Neural crest cell (in vitro differentiated cells): ENCODE data around the gene PCDHB13. TPM values are rescaled to one million over a fixed set of nuclear protein-coding genes. Genes with fewer than 3 reads are reported as not detected.
"Not testable (repeated sequence)": the region's sequence is repeated elsewhere in the genome, so short reads cannot be mapped to it uniquely, and the experiment has no call there.

Source experiments
- DNase-seq: peaks from one replicate; pipeline ENCODE4 v3.0.0; 2021; ENCODE audit warnings: low read depth, mixed read lengths, low spot score
- H3K27ac Mint-ChIP-seq: one replicate; pipeline ENCODE4 v1.8.0; 2021; ENCODE audit warnings: mild to moderate bottlenecking, mixed read lengths; ENCODE audit not compliant: unreplicated experiment
- H3K27me3 Mint-ChIP-seq: 2 replicates; pipeline ENCODE4 v1.8.0; 2021; ENCODE audit warnings: low read depth, mild to moderate bottlenecking, mixed read lengths
- H3K36me3 Mint-ChIP-seq: 2 replicates; pipeline ENCODE4 v1.8.0; 2021; ENCODE audit warnings: low read depth, mild to moderate bottlenecking, mixed read lengths
- H3K4me1 Mint-ChIP-seq: 2 replicates; pipeline ENCODE4 v1.8.0; 2021; ENCODE audit warnings: mixed read lengths
- H3K4me3 Mint-ChIP-seq: one replicate; pipeline ENCODE4 v1.8.0; 2021; ENCODE audit warnings: mild to moderate bottlenecking, mixed read lengths
- H3K9me3 Mint-ChIP-seq: 2 replicates; pipeline ENCODE4 v1.8.0; 2021; ENCODE audit warnings: mixed read lengths
- CTCF ChIP-seq: fragments of 200-600 bp; sonication (generic); conservative IDR thresholded peaks from 2 replicates; pipeline ENCODE4 v1.5.0; 2021; ENCODE audit warnings: antibody characterized with exemption, mild to moderate bottlenecking
- total RNA-seq: library from RNA; stranded (reverse); gene quantifications from 2 replicates; pipeline ENCODE4 v1.2.1, GENCODE V29; 2021

The PCDHB13 gene
- total RNA-seq, 1 donor from 2014 or later, result 3.6 TPM

- peaks cover 43% of the 10 kb centered on the region for H3K36me3 Mint-ChIP-seq
- no peak within 1 kb of the TSS for H3K27ac Mint-ChIP-seq
- H3K9me3 Mint-ChIP-seq, result peaks cover 12% of the 10 kb centered on the region
- no peaks in the 10 kb centered on the region for H3K27me3 Mint-ChIP-seq
- no peaks in the 10 kb centered on the region for H3K4me1 Mint-ChIP-seq
- DNase-seq, result no peak
- peak; percentile 50 for TF ChIP-seq CTCF
- peak within 1 kb of the TSS; percentile 44 for H3K4me3 Mint-ChIP-seq
Observed at GRCh38 chr5:141208478-141208877, 5.2 kb upstream of the PCDHB13 start, which contains the start of gene PCDHB12. Gene PCDHB12 (plus strand): TSS chr5:141208719. CDS start chr5:141208908, 189 bp downstream.

- H3K4me3 Mint-ChIP-seq, H3K27me3 Mint-ChIP-seq, H3K4me1 Mint-ChIP-seq, H3K27ac Mint-ChIP-seq, DNase-seq: not testable (repeated sequence)
- Mint-ChIP-seq H3K9me3 (peaks cover 18% of the 10 kb centered on the region), H3K36me3 (peaks cover 50% of the 10 kb centered on the region)
Observed at GRCh38 chr5:141210281-141210680, 3.4 kb upstream of the PCDHB13 start.

GRCh38 chr5:141210849-141211248 lies 2.9 kb upstream of the PCDHB13 start:
- H3K36me3 Mint-ChIP-seq, result peaks cover 45% of the 10 kb centered on the region
- not testable (repeated sequence) for H3K4me3 Mint-ChIP-seq, DNase-seq, H3K27ac Mint-ChIP-seq, H3K4me1 Mint-ChIP-seq, H3K27me3 Mint-ChIP-seq
- H3K9me3 Mint-ChIP-seq, result peaks cover 18% of the 10 kb centered on the region

- not testable (repeated sequence) for DNase-seq, H3K4me1 Mint-ChIP-seq, H3K27ac Mint-ChIP-seq, H3K27me3 Mint-ChIP-seq, H3K4me3 Mint-ChIP-seq
- Mint-ChIP-seq H3K36me3 (peaks cover 52% of the 10 kb centered on the region), H3K9me3 (peaks cover 21% of the 10 kb centered on the region)
Observed at GRCh38 chr5:141214583-141214982, 864 bp downstream of the PCDHB13 start.

GRCh38 chr5:141215504-141215903 lies 1.8 kb downstream of the PCDHB13 start:
- not testable (repeated sequence) for H3K4me1 Mint-ChIP-seq, H3K4me3 Mint-ChIP-seq, H3K27ac Mint-ChIP-seq, H3K27me3 Mint-ChIP-seq, DNase-seq
- Mint-ChIP-seq H3K9me3 (peaks cover 28% of the 10 kb centered on the region), H3K36me3 (peaks cover 55% of the 10 kb centered on the region)

- peaks cover 56% of the 10 kb centered on the region for H3K36me3 Mint-ChIP-seq
- H3K27ac Mint-ChIP-seq, result not testable (repeated sequence)
Observed at GRCh38 chr5:141216035-141216434, 2.3 kb downstream of the PCDHB13 start.

GRCh38 chr5:141223112-141223783 lies 9.5 kb downstream of the PCDHB13 start, which contains the start of gene PCDHB14:
Gene PCDHB14 (plus strand): TSS chr5:141223343. CDS start chr5:141223506, 163 bp downstream.
- Mint-ChIP-seq H3K27me3 (no peaks in the 10 kb centered on the region), H3K4me3 (peak within 1 kb of the TSS; percentile 89), H3K9me3 (peaks cover 25% of the 10 kb centered on the region), H3K36me3 (peaks cover 66% of the 10 kb centered on the region), H3K27ac (peak within 1 kb of the TSS; percentile 90), H3K4me1 (peaks cover 7% of the 10 kb centered on the region)
- peak; percentile 58 for TF ChIP-seq CTCF
- no peak for DNase-seq

More at GRCh38 chr5:141216035-141216434, 2.3 kb downstream of the PCDHB13 start:
- not testable (repeated sequence) for H3K4me3 Mint-ChIP-seq, H3K4me1 Mint-ChIP-seq, H3K27me3 Mint-ChIP-seq, DNase-seq
- H3K9me3 Mint-ChIP-seq, result peaks cover 28% of the 10 kb centered on the region

- not testable (repeated sequence) for DNase-seq, H3K4me3 Mint-ChIP-seq, H3K27me3 Mint-ChIP-seq, H3K4me1 Mint-ChIP-seq, H3K27ac Mint-ChIP-seq
- peaks cover 22% of the 10 kb centered on the region for H3K9me3 Mint-ChIP-seq
- H3K36me3 Mint-ChIP-seq, result peaks cover 60% of the 10 kb centered on the region
Observed at GRCh38 chr5:141224844-141225243, 11.1 kb downstream of the PCDHB13 start.

- H3K4me3 Mint-ChIP-seq, DNase-seq, H3K4me1 Mint-ChIP-seq, H3K27me3 Mint-ChIP-seq, H3K27ac Mint-ChIP-seq: not testable (repeated sequence)
- Mint-ChIP-seq H3K9me3 (peaks cover 18% of the 10 kb centered on the region), H3K36me3 (peaks cover 55% of the 10 kb centered on the region)
Observed at GRCh38 chr5:141225421-141225820, 11.7 kb downstream of the PCDHB13 start.
